Epidermal melanocyte (primary cell): ENCODE data around the gene GLYATL1B.
"Not testable (repeated sequence)": the region's sequence is repeated elsewhere in the genome, so short reads cannot be mapped to it uniquely, and the experiment has no call there.

Experiments
- DNase-seq: peaks from one replicate; pipeline ENCODE4 v3.0.0; 2011; ENCODE audit warnings: low spot score; ENCODE audit not compliant: insufficient read length

The GLYATL1B gene

GRCh38 chr11:59095972-59096575 lies 10.0 kb downstream of the GLYATL1B start:
- not testable (repeated sequence) for DNase-seq

- DNase-seq: peak; percentile 13
Measured at GRCh38 chr11:59097113-59097708, 11.1 kb downstream of the GLYATL1B start.

- not testable (repeated sequence) for DNase-seq
Measured at GRCh38 chr11:59097938-59098337, 11.8 kb downstream of the GLYATL1B start.

GRCh38 chr11:59102259-59102765 lies 16.2 kb downstream of the GLYATL1B start:
- DNase-seq: peak; percentile 17

- peak; percentile 76 for DNase-seq
Measured at GRCh38 chr11:59106363-59107336, 20.5 kb downstream of the GLYATL1B start, which contains the start of gene FAM111B. FAM111B (plus strand) TSS chr11:59107237; CDS start chr11:59109626, 2,389 bp downstream.

GRCh38 chr11:59107721-59108120 lies 21.6 kb downstream of the GLYATL1B start:
- DNase-seq: not testable (repeated sequence)

GRCh38 chr11:59112494-59112893 lies 26.4 kb downstream of the GLYATL1B start:
- no peak for DNase-seq

- DNase-seq: no peak
Measured at GRCh38 chr11:59114344-59114743, 28.2 kb downstream of the GLYATL1B start.

GRCh38 chr11:59115553-59115952 lies 29.4 kb downstream of the GLYATL1B start:
- DNase-seq: no peak

GRCh38 chr11:59117774-59118173 lies 31.7 kb downstream of the GLYATL1B start:
- no peak for DNase-seq

GRCh38 chr11:59119826-59120225 lies 33.7 kb downstream of the GLYATL1B start:
- no peak for DNase-seq

- DNase-seq: peak; percentile 79
Measured at GRCh38 chr11:59135648-59136461, 49.7 kb downstream of the GLYATL1B start.

- not testable (repeated sequence) for DNase-seq
Measured at GRCh38 chr11:59136551-59136950, 50.4 kb downstream of the GLYATL1B start.

GRCh38 chr11:59137190-59137589 lies 51.1 kb downstream of the GLYATL1B start:
- DNase-seq: no peak

GRCh38 chr11:59138643-59139042 lies 52.5 kb downstream of the GLYATL1B start:
- no peak for DNase-seq

GRCh38 chr11:59141191-59141590 lies 55.1 kb downstream of the GLYATL1B start:
- no peak for DNase-seq

- no peak for DNase-seq
Measured at GRCh38 chr11:59141673-59142460, 55.8 kb downstream of the GLYATL1B start.

- DNase-seq: peak; percentile 68
Measured at GRCh38 chr11:59142530-59143507, 56.7 kb downstream of the GLYATL1B start, which contains the start of gene FAM111A. FAM111A (plus strand) TSS chr11:59142856; CDS start chr11:59148873, 6,017 bp downstream.

- no peak for DNase-seq
Measured at GRCh38 chr11:59144096-59144495, 58.0 kb downstream of the GLYATL1B start.
